ENCODE data around the gene DGKH.

Gene DGKH, protein sequence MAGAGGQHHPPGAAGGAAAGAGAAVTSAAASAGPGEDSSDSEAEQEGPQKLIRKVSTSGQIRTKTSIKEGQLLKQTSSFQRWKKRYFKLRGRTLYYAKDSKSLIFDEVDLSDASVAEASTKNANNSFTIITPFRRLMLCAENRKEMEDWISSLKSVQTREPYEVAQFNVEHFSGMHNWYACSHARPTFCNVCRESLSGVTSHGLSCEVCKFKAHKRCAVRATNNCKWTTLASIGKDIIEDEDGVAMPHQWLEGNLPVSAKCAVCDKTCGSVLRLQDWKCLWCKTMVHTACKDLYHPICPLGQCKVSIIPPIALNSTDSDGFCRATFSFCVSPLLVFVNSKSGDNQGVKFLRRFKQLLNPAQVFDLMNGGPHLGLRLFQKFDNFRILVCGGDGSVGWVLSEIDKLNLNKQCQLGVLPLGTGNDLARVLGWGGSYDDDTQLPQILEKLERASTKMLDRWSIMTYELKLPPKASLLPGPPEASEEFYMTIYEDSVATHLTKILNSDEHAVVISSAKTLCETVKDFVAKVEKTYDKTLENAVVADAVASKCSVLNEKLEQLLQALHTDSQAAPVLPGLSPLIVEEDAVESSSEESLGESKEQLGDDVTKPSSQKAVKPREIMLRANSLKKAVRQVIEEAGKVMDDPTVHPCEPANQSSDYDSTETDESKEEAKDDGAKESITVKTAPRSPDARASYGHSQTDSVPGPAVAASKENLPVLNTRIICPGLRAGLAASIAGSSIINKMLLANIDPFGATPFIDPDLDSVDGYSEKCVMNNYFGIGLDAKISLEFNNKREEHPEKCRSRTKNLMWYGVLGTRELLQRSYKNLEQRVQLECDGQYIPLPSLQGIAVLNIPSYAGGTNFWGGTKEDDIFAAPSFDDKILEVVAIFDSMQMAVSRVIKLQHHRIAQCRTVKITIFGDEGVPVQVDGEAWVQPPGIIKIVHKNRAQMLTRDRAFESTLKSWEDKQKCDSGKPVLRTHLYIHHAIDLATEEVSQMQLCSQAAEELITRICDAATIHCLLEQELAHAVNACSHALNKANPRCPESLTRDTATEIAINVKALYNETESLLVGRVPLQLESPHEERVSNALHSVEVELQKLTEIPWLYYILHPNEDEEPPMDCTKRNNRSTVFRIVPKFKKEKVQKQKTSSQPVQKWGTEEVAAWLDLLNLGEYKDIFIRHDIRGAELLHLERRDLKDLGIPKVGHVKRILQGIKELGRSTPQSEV

GRCh38 chr13:42048342-42048683, at the start of gene DGKH:
TSS of gene DGKH (plus strand) at chr13:42048648. CDS start at chr13:42048774, 126 bp downstream.
- no peak for DNase-seq (ENCODE audit: low read depth)

DNA sequence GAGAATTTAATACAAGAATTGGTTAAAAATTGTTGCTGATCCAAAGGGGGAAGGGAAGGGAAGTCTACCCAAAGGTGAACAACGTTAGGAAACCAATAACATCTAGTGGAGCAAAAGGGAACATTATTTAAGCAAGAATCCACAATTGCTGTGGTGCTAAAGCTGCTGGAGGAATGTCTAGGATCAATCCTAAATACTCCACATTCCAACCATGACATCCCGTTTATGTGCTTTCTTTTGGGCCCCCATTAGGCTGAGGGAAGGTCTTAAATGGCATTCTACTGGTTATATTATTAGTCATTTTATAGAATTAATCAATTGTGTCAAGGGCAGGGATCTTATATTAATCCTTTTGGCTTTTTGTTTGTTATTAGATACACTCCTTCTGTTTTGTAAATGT, 47.6 kb upstream of the DGKH start:
- DNase-seq (ENCODE audit: low read depth): no peak

- no peak for DNase-seq (ENCODE audit: low read depth)
Observed at GRCh38 chr13:42001580-42001979, 46.9 kb upstream of the DGKH start.

GRCh38 chr13:42002066-42002465, 46.4 kb upstream of the DGKH start:
- no peak for DNase-seq (ENCODE audit: low read depth)

DNA sequence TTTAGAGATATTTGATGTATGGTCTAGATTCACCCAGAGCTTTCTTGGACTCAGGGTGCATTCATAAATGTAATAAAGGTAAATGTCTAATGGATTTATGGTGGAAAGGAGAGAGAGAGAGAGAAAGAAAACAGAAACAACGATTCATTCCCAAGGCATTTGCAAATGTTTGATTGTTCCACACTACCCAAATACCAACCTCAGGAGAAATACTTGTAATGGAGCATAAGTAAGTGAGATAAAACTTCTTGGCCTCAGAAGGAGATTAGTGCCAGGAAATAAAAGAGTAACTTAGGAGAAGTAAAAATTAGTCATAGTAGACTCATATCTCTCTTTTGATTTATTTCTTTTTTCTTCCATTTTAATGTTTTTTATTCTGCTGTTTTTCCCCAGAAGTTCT, 40.6 kb upstream of the DGKH start:
- no peak for DNase-seq (ENCODE audit: low read depth)

- no peak for DNase-seq (ENCODE audit: low read depth)
Observed at GRCh38 chr13:42009057-42009456, 39.4 kb upstream of the DGKH start.

DNA sequence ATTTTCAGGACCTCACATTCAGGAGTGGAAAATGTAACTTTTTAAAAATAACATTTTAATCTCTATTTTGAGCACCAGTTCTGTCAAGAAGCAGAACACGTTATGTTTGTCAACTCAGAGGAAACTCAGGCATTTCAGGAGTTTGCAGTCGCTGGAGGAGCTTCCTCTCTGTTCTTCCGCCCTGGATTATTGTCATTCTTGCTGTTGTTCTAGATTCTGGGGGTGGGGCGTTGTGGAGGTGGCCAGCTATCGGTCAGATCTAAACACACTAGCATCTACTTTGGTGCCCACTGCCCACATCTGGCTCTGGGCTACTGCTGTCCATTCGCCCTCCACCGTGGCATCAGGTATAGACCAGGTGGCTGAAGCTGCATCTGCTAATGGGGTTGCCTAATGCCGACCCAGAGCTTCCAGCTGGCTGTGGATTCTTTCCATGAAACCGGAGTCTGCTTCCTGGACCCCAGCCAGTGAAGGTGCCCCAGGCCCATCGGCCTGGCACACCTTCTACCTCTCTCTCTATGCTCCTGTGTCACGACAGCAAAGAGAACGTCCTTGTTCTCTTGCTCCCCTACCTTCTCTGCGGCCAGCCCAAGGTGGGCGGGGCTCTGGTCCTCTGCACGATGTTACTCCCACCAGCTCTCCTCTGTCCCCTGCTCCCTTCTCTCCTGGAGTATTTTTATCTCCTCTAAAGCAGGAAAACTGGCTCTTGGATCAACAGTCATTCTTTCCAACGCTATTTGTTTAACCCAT, 36.7 kb upstream of the DGKH start:
- DNase-seq (ENCODE audit: low read depth): no peak

DNA sequence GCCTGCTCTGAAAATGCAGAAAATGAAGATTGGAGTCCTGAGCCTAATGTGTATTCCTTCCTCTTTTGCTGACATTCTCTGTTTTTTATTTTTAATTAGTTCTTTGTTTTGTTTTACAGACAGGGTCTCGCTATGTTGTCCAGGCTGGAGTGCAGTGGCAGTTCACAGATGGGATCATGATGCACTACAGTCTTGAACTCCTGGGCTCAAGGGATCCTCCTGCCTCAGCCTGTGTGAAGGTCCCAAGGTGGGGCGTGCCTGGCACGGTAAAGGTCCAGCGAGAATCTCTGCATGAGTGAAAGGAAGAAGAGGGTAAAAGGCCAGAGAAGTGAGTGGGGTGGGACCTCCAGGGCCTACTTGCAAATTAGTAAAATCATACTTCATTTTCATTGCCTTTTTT, 34.3 kb upstream of the DGKH start:
- DNase-seq (ENCODE audit: low read depth): no peak

GRCh38 chr13:42017264-42017663, 31.2 kb upstream of the DGKH start:
- DNase-seq (ENCODE audit: low read depth): no peak

- DNase-seq (ENCODE audit: low read depth): no peak
Observed at GRCh38 chr13:42021851-42022250, 26.6 kb upstream of the DGKH start.

DNA sequence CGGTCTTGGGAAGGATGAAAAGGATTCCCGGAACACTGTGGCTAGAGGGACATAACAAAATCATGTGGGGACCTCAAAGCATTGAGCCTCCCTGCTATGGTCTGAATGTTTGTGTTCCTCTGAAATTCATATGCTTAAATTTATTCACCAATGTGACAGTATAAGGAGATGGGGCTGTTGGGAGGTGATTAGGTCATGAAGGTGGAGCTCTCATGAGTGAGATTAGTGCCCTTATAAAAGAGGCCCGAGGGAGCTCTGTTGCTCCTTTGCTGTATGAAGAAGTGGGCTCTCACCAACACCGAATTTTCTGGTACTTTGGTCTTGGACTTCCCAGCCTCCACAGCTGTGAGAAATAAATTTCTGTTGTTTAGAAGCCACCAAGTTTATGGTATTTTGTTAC, 26.1 kb upstream of the DGKH start:
- no peak for DNase-seq (ENCODE audit: low read depth)

DNA sequence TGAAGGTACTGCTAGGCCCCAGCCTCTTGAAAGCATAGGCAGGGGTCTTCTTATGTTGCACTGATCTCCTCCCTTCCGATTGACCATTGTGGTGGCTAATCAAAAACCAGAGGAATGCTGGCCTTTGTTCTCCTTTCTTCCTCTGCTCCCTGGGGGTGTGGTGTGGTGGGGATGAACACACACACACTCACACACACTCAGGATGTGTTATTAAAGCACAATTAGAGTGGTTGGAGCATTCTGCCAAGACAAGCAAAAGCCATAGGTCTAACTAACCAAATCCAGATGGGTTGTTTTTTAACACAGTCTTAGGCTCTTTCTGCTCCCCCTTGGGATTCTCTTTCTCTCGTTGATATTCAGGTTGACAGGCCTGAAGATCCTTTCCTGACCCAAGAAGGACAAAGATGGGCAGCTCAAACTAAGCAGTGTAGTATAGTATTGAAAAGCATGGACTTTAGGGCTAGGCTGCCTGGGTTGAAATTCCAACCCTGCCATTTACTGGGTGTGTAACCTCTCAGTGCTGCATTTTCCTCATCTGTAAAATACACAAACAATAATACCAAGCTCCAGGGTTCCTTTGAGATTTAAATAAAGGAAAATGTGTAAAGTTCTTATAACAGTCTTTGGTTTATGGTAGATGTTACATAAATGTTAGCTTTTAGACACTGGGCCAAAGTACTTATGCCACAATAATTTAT, 25.5 kb upstream of the DGKH start:
- DNase-seq (ENCODE audit: low read depth): no peak

GRCh38 chr13:42027286-42027685, 21.2 kb upstream of the DGKH start:
- no peak for DNase-seq (ENCODE audit: low read depth)

DNA sequence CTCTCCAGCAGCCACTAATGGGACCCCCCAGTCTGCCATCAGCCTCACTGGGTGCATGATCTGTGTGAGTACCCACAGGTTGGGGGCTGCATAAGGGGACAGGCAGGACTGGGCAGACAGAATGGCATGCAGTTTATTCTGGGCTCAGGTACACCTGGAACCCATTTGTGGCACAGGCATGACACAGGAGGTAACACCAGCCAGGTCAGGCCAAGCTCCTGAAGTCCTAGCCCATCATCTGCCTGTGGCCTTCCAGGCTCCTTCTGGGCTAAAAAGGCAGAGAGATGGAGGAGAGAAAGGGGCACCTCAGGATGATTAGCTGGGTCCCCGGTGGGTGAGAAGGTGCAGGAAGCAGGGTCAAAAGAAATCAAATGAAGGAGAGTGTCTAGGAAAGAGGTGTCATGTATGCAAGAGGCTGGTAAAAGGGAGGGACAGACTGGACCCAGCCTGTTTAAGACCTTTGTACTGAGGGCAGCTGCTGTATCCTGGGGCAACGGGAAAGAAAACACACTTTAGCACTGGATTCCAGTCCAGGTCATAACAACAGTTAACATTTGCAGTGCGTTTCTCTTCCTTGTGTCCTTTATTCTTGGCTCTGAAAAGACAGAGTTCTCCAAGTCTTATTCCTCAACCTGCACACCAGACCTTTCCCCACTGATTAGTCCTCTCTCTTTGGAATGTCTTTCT, 20.2 kb upstream of the DGKH start:
- DNase-seq (ENCODE audit: low read depth): no peak

DNA sequence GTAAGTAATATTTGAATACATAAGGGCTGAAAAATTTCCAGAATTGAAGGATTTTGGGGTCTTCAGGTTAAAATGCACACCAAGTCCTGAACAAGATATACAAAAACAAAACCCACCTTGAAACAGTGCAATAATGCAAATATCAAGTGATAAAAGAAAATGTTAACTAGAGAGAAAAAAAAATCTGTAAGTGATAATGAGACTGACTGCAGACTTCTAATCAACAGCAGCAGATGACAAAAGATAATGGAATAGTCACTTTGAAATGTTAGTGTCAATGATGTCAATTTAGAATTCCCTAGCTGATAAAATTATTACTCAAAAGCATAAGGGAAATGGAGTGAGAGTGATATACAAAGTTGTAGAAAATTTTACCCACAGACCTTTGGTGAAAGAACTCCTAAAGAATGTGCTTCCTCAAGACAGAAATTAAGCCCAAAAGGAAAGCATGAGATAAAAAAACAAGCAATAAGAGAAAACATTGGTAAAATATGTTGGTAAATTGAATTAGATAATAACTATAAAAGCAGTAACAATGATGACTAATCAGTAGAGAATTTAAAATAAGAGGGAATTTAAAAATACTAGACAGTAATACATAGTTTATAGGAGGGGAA, 12.4 kb upstream of the DGKH start:
- no peak for DNase-seq (ENCODE audit: low read depth)

DNA sequence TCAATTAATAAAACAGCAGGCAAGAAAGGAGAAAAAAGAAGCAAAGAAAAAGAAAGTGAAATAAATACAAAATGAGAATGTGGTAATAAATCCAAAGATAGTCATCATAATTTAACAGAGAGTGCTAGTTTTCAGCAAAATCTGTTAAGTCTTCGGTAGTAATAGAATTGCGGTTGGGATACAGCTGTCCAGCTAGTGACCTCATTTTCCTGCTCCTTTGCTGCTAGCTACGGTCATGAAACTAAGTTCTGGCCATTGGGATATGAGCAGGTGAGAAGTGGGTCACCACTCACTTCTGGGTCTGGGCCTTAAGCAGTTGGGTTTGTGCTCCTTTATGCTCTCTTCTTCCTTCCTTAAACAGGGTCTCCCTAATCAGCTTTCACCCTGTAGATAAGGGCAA, 11.7 kb upstream of the DGKH start:
- no peak for DNase-seq (ENCODE audit: low read depth)

GRCh38 chr13:42038661-42039456, 9.6 kb upstream of the DGKH start:
- DNase-seq (ENCODE audit: low read depth): no peak

GRCh38 chr13:42039457-42039945, 8.9 kb upstream of the DGKH start:
- no peak for DNase-seq (ENCODE audit: low read depth)
